Heart right ventricle (tissue), 16 donors: ENCODE data around the gene EMC7. TPM values are rescaled to one million over a fixed set of nuclear protein-coding genes. Genes with fewer than 3 reads are reported as not detected.
A peak's percentile ranks its signal among the peaks of the same experiment; 100 is the strongest.
"Not testable (repeated sequence)": the region's sequence is repeated elsewhere in the genome, so short reads cannot be mapped to it uniquely, and the experiment has no call there.

ENCODE experiments used
- ATAC-seq, 8 donors: fragments of 200-7000 bp; cut with Tn5 transposase; one replicate each; pipeline ENCODE4 v1.9.1; 2020; ENCODE audit warnings: mild to moderate bottlenecking in 8 of 8, moderate library complexity in 8 of 8, moderate number of reproducible peaks in 1 of 8
- DNase-seq, 2 donors: peaks; one replicate each; pipeline ENCODE4 v3.0.0-alpha.2; 2020
- H3K27ac ChIP-seq, 10 donors: fragments of 200-600 bp; sonication (generic) in 2 of 10; one replicate each; pipeline versions ENCODE4 v1.5.0 to v1.8.0; 2020 to 2022; ENCODE audit warnings: mild to moderate bottlenecking in 3 of 10
- H3K27me3 ChIP-seq, 7 donors: fragments of 200-600 bp; one replicate each; pipeline ENCODE4 v1.8.0; 2021 to 2022; ENCODE audit warnings: mild to moderate bottlenecking in 2 of 7
- H3K36me3 ChIP-seq, 9 donors: fragments of 200-600 bp; sonication (generic) in 1 of 9; one replicate each; pipeline versions ENCODE4 v1.5.0 to v1.8.0; 2020 to 2022; ENCODE audit warnings: mild to moderate bottlenecking in 2 of 9
- H3K4me1 ChIP-seq, 9 donors: fragments of 200-600 bp; sonication (generic) in 1 of 9; one replicate each; pipeline versions ENCODE4 v1.5.0 to v1.8.0; 2020 to 2022; ENCODE audit warnings: mild to moderate bottlenecking in 4 of 9
- H3K4me3 ChIP-seq, 10 donors: fragments of 200-600 bp; sonication (generic) in 2 of 10; one replicate each; pipeline versions ENCODE4 v1.5.0 to v1.8.0; 2020 to 2022; ENCODE audit warnings: mild to moderate bottlenecking in 7 of 10, moderate library complexity in 2 of 10
- H3K9me3 ChIP-seq, 11 donors: fragments of 200-600 bp in 10 of 11; sonication (generic) in 2 of 11; one replicate each; pipeline versions ENCODE4 v1.5.0 to v1.8.0; 2013 to 2022; ENCODE audit warnings: mild to moderate bottlenecking in 2 of 11, control low read depth in 1 of 11, moderate library complexity in 1 of 11
- CTCF ChIP-seq, 9 donors: fragments of 200-600 bp; sonication (generic) in 2 of 9; IDR thresholded peaks; one replicate each; pipeline versions ENCODE4 v1.5.0 to v1.8.0; 2021 to 2022; ENCODE audit warnings: antibody characterized with exemption in 9 of 9, mild to moderate bottlenecking in 5 of 9, moderate library complexity in 1 of 9
- WGBS, 2 donors: extraction: QIAGEN DNeasy Blood & Tissue Kit; methylation state at CpG; one replicate each; pipeline ENCODE4 v1.1.7; 2013; ENCODE audit warnings: inconsistent platforms in 1 of 2; 5-methylcytosine and 5-hydroxymethylcytosine counted together
- intact Hi-C, 10 donors: fragments of 100-400 bp; cut with DNase I; formaldehyde crosslinking; loops; one replicate each; pipeline versions ENCODE4 v1.11.1 to v1.14.2; 2022
- polyA plus RNA-seq, 2 donors: library from polyadenylated mRNA; stranded (reverse); fragments of 200-250 nt; gene quantifications; one replicate each; pipeline ENCODE4 v1.2.3, GENCODE V29; 2013
- total RNA-seq, 10 donors: library from RNA; stranded (reverse); fragmentation: NEBNext Ultra II Directional in 3 of 10; extraction: Animal tissue kit (Norgen Biotek cat#: 25700) in 3 of 10; gene quantifications; one replicate each; pipeline versions ENCODE4 v1.2.1 to v1.2.4, GENCODE V29; 2021 to 2023
- donor health status: Arrhythmogenic right ventricular cardiomyopathy.
- donor health status: ischemic (EF 13 %, LVEDD 7.1; RV severe dilation, severe dysfunction).
- donor health status: healthy with polysubstance abuse.
- donor health status: DM: no; HTN: yes; CAD: no.
- donor health status: DM: no; HTN: no; CAD: no.
- donor health status: ischemic (EF 25% LVEDD 6.9; RV normal size, moderate dysfunction).
- donor health status: ischemic (EF 25% LVEDD 5.7; RV mildly dilated, moderate dysfunction).
- donor health status: healthy.
- donor health status: DM: yes; HTN: yes; CAD: no.
- donor health status: Ischemic cardiomyopathy.
- donor health status: ischemic (EF 35%, LVEDD 5.7; RV mildly dilated, moderate dysfunction).
- donor health status: nonischemic (EF 11% LVEDD 7.7; RV severe dilation, severe dysfunction).
- donor health status: DM: yes; HTN: yes; CAD: no.
- donor health status: PGD.
- donor health status: ischemic (EF 29% LVEDD 5.4; RV normal size, mild dysfunction).
- donor health status: nonischemic (EF 23%, LVEDD 6.1; RV moderate dilation, normal function).

EMC7 gene
- total and polyA plus RNA-seq, 12 donors, result 49.4 to 150 (median 61.4) TPM

- H3K4me1 ChIP-seq, result peaks cover 0 to 6% (median 0%) of the 10 kb centered on the region in 9 donors
- ATAC-seq, result peak in 6 of 8 donors; percentile 28 to 74 (median 59)
- no peaks in the 10 kb centered on the region for H3K36me3 ChIP-seq
- DNase-seq, result no peak
- no peaks in the 10 kb centered on the region for H3K27me3 ChIP-seq
- TF ChIP-seq CTCF (IDR thresholded peaks at IDR 0.05), result no peak
- intact Hi-C loops, result no loop called here
- 44 to 50% methylated on average over 3 of the region's 3 CpGs for whole genome bisulfite sequencing, 2 donors
- H3K9me3 ChIP-seq, result peaks cover 0 to 16% (median 7%) of the 10 kb centered on the region in 11 donors
- H3K27ac ChIP-seq, result peak overlapping the region in 4 of 10 donors; percentile 29 to 70 (median 45)
- no peak overlapping the region for H3K4me3 ChIP-seq
Observed at GRCh38 chr15:34055868-34056595, 45.6 kb downstream of the EMC7 start.

GRCh38 chr15:34054081-34054707, 47.5 kb downstream of the EMC7 start:
- TF ChIP-seq CTCF (IDR thresholded peaks at IDR 0.05), result no peak
- ATAC-seq (no peak), DNase-seq (no peak)
- Histone ChIP-seq H3K27me3 (no peaks in the 10 kb centered on the region), H3K4me3 (no peak overlapping the region), H3K9me3 (peaks cover 0 to 34% (median 12%) of the 10 kb centered on the region in 11 donors), H3K36me3 (no peaks in the 10 kb centered on the region), H3K4me1 (peaks cover 0 to 6% (median 0%) of the 10 kb centered on the region in 9 donors), H3K27ac (no peak overlapping the region)
- intact Hi-C loops, result no loop called here
- WGBS, 2 donors, result 93 to 94% methylated on average over 3 of the region's 3 CpGs

GRCh38 chr15:34050385-34050784, 51.3 kb downstream of the EMC7 start:
- intact Hi-C loops, H3K36me3 ChIP-seq, H3K27ac ChIP-seq, H3K4me1 ChIP-seq, DNase-seq, ATAC-seq, H3K27me3 ChIP-seq, H3K4me3 ChIP-seq: not testable (repeated sequence)
- WGBS, 2 donors, result 76 to 82% methylated on average over 1 of the region's 1 CpG
- peaks cover 0 to 38% (median 12%) of the 10 kb centered on the region in 11 donors for H3K9me3 ChIP-seq

GRCh38 chr15:34049112-34049511, 52.5 kb downstream of the EMC7 start:
- Histone ChIP-seq H3K36me3 (no peaks in the 10 kb centered on the region), H3K4me3 (no peak overlapping the region), H3K27me3 (no peaks in the 10 kb centered on the region), H3K4me1 (no peaks in the 10 kb centered on the region), H3K27ac (no peak overlapping the region), H3K9me3 (peaks cover 0 to 38% (median 12%) of the 10 kb centered on the region in 11 donors)
- intact Hi-C loops, result no loop called here
- DNase-seq, result no peak
- no peak for ATAC-seq
- 100% methylated on average over 2 of the region's 2 CpGs for WGBS, 2 donors
- TF ChIP-seq CTCF (IDR thresholded peaks at IDR 0.05), result no peak
